T-helper 9 cell (primary cell): ENCODE data around the gene FAM200B.

Source experiments
- DNase-seq: peaks from one replicate; pipeline ENCODE4 v3.0.0-alpha.2; 2020
- total RNA-seq, 2 donors: gene quantifications; one replicate each; lab custom pipeline; 2026; lab: John Stamatoyannopoulos, UW

FAM200B gene
- total RNA-seq, result 3.1 to 6.3 reads per million in 2 donors

GRCh38 chr4:15681372-15682241 lies at the start of gene FAM200B:
FAM200B (plus strand) TSS chr4:15681827; CDS start chr4:15686978, 5,151 bp downstream.
- DNase-seq, result peak; percentile 99

DNA sequence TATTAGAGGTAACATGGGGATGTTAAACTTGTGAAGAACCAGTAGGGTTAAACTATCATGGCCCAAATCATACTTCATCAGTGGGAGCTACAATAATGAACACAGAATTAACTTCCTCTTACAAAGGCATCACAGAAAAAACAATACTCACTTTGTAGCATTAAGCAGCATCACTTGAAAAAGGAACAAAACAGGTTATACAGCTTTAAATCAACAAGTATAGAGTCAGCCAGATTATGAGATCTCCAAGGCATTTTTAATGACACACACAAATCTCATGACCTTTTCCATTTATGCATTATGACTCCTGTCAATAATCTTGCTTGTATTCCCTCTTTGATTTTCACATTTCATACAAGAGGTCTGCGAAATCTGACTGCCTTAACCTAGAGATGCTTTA lies 44.8 kb upstream of the FAM200B start:
- no peak for DNase-seq

DNA sequence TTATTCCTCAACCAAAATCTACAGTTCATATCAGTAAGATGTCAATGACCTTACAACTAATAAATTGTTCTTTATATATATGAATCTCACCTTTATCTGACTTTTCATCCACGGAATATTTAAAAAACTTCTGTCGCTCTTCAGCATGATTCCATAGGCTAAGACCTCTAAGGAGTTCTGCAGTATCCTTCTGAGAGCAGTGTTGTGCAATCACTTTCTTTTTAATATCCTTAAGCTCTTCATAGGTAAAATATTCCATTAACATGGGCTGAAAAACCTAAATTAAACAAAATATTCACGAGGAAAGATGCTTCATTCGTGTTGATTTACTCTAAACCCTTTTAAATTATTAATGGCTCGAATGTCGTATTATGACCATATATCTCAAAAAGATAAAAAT lies 43.2 kb upstream of the FAM200B start:
- DNase-seq, result no peak

DNA sequence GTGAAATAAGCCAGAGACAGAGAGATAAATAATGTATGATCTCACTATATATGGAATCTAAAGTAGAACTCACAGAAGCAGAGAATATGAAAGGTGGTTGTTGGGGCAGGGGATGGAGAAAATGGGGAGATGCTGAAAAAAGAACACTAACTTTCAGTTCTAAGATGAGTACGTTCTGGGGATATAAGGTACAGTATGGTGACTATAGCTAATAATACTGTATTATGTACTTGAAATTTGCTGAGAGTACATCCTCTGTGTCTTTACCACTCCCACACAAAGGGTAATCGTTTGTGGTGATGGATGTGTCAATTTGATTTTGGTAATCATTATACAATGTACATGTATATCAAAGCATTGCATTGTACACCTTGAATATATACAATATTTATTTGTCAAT lies 33.0 kb upstream of the FAM200B start:
- DNase-seq, result no peak

DNA sequence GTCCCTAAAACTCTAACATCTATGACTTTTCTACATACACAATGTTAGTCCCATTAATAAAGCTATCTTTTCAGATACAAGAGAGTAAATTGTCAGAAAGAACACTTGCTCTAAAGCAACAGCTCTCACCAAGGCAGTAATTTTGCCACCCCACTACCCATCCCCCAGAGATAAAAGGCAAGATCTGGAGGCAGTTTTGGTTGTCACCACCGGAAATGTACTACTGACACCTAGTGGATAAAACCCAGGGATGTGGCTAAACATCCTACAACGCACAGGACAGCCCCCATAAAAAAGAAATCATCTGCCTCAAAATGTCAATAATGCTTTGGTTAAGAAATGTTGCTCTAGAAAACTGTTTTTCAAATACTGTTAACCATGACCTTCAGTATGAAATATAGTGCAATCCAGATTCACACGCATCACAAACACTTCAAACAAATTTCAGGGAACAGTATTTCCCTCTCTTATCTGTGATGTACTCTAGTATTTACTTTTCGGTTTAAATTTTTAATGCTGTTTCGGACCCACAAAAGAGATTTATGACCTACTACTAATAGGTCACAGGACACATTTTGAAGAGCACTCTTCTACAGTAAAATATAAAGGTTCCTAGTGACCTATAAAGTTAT lies 31.6 kb upstream of the FAM200B start:
- DNase-seq, result peak; percentile 38

DNA sequence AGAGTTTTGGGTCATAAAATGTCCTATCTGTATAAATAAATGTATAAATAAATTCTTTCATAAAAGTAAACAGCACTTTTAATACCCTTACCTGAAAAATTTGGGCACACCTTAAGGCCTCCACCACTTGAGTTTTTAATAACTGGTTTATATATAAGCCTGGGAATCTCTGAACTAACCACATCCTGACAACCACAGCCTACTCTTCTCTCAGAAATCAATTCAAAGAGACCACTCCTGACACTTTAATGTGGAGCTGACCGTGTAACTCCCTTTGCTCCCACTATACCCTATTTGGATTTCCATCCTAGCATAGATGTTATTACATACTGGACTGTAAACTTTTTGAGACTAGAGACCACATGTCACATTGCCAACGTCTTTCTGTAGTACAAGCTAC lies 30.0 kb upstream of the FAM200B start:
- no peak for DNase-seq

DNA sequence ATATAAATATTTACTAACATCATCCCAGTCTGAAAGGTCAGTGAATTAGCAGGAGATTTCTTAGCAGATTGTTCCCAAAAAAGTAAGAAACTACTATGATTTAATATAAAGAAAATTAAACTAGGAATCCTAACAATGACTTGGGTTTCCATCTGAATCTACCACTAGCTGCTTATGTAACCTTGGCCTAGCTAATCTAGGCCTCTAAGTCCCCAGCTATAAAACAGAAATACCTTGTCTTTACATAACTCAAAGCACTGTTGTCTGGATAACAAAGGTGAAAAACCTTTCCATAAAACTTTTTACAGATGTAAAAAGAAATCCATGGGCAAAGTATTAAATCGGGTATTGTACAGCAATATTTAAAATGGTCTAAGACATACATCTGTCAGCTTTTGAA lies 29.4 kb upstream of the FAM200B start:
- no peak for DNase-seq

DNA sequence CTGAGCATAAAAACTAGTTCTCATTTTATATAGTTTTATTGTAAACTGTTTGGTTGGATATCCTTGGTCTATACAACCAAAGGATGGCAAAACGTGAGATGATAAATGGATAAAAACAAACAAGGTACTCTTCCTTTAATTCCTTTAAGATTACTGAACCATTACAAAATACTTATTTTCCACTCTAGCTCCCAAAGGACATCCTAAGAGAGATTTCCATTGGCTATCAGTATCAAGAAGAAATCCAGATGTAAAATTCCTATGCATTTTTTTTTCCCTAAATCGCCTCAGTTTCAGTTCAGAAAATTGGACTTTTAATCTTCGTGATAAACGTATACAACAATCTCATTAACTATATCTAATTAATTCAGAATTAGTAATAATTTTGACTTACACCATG lies 28.8 kb upstream of the FAM200B start:
- DNase-seq, result no peak

DNA sequence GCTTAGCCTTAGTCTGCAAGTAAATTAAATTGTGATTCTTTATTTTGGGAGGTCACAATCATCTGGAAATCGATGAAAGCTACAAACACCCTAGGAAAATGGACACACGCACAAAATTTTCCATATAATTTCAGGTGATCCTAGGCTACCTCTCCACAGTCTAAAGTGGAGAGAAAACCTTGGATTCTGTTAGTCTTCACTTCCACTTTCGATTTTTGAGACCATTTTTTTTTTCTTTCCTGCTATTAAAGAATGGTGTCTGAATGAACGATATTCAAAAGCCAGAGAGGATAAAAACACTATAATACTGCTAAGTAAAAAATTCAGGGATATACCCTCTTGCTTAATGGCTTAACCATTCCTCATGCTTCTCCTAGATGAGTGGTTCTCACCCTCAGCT lies 28.2 kb upstream of the FAM200B start:
- DNase-seq, result no peak

DNA sequence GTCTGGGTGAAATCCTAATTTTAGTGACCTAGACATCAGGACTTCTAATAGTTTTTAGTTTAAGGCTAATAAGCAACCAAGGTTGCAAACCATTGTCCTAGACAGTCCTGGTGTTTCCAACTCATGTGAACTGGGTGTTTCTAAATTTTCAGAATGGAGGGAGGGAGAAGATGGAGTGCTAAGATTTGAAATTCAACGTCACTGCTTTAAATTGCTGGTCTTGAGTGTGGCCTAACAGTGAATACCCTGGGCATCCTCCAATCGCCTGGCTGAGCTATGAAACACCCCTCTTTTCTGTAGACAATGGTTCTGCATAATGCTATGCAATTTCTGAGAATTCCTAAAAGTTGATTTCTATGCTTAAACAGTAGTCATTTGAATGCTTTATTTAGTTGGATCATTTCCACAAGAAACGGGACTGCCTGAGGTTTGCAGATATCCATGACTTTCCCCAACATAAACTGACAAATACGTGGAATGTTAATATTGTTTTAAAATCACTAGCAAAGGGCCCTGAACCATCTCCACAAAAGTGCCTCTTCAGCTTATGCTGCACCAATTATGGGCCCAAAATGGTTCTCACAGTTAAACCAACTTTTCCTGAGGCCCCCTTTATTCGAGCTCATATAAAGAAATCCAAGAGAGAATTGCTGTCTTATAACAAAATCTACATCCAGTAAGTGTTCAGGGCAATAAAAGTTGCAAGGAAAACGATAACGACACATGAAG lies 27.6 kb upstream of the FAM200B start:
- no peak for DNase-seq

GRCh38 chr4:15654593-15655222 lies 26.9 kb upstream of the FAM200B start:
- peak; percentile 24 for DNase-seq

DNA sequence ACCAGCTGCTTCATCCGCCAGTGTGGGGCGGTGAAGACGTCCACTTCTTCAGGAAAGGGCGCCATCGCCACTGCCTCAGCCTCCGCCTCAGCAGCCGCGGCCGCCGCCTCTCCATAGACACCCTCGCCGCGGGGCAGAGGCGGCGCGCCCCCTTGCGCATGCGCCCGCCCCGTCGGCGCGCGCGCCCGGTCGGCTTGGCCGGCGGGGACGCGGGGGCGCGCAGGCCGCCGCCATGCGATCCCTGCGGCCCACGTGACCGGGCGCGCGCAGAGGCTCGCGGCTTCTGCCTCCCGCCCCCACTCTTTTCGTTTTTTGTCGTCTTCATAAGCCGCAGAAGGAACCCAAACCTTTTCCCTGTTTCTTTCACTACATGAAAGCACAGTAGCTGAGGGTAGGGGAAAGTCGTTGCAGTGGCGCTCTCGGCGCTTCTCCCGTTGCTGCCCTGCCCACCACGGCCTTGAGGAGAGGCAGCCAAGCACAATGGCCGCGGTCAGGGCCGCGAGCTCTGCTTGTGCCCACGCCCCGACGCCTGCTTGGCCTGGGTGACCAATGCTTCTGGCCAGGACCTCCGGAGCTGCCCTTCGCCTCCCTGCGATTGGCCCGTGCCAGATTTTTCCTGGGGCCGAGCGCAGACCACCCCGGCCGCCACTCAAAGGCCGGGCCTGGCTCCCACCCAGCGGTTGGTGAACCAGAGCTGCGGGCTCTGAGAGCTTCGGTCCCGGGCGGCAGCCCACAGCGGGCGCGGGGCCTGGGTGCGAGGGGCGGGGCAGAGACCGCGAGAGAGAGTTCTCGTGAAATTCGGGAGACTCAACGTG lies 26.2 kb upstream of the FAM200B start, which contains the start of gene FBXL5:
FBXL5 (minus strand) TSS at position 135 of the 815 bp plus-strand sequence; CDS start at position 65, 70 bp downstream.
- DNase-seq, result peak; percentile 70

DNA sequence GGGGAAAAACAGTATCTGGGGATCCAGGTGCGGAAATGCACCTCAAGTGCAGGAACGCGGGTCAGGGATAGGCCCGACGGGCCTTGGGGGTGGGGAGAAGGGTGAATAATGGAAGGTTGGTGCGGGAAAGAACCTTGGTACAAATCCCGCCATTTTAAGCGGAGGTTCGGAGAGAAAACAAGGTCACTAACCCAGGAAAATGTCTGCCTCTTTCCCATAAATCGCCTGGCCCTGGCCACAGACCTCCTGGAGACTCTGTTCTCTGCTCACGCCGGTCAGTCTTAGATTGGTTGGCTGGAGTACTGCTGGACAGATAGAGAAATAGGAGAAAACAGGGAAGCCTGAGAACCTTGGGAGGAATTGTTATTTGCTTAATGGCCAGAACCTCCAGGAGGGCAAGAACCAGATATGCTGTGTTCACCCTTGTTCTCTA lies 25.6 kb upstream of the FAM200B start:
- no peak for DNase-seq

- DNase-seq, result no peak
Measured at GRCh38 chr4:15657366-15657765, 24.3 kb upstream of the FAM200B start.

DNA sequence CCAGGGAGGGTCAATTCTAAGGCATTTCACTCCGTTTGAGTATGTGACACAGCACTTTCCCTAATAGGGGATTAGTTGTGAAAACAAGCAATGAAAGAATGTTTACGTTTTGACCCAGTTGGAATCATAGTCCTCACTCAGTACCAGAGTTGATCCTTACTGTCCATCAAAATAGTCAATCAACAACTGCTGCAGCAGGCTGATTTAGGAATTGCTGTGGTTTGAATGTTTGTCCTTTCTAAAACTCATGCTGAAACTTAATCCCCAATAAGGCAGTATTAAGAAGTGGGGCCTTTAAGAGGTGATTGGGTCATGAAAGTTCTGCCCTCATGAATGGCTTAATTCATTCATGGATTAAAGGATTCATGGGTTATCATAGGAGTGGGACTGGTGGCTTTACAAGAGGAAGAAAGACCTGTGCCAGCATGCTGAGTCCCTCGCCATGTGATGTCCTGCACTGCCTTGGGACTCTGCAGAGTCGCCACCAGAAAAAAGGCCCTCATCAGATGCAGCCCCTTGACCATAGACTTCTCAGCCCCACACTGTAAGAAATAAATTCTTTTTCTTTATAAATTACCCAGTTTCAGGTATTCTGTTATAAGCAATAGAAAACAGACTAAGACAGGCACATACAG lies 23.4 kb upstream of the FAM200B start:
- no peak for DNase-seq

DNA sequence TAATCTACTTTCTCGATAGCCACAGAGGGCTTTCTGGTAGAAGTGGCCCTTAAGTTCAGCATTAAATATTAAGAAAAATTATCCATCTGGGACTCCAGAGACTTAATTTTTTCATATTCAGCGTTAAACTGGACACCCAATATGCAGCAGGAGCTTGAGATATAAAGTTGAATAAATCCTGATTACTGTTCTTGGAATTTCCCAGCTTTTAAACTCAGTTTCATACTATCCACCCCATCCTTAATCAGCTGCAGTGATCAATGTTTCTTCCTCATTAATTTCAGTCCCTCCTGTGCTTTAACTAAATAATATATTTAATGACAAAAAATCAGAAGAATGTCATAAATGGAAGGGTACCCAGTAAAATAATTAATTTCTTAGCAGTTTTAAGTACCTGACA lies 22.8 kb upstream of the FAM200B start:
- no peak for DNase-seq

- DNase-seq, result no peak
Measured at GRCh38 chr4:15659768-15660570, 21.7 kb upstream of the FAM200B start.

GRCh38 chr4:15665753-15666365 lies 15.8 kb upstream of the FAM200B start:
- no peak for DNase-seq

DNA sequence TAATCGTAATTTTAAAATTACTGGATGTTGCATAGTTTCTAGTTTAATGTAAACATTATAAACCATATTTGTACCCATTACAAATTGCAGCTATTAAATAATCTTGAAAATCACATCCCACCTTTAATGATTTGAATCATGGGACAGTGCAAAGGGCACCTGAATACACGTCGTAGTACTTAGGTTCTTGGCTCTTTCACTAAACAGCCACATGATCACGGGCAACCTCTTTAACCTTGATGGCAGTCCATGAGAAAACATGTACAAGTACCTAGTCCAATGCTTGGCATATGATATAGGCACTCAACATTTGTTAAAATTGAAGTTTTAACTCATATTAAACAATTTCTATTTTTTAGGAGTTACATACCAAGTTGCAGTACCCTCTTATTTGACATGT lies 14.6 kb upstream of the FAM200B start:
- no peak for DNase-seq
